ENCODE results near the gene OLFML1.

- TF ChIP-seq CTCF (IDR thresholded peaks at IDR 0.05) (no peak), POLR2A (IDR thresholded peaks at IDR 0.05) (no peak), EP300 (IDR thresholded peaks at IDR 0.05) (no peak)
Measured at GRCh38 chr11:7533199-7534041, 48.1 kb downstream of the OLFML1 start.

All from tibial nerve (tissue), 4 donors.